AG08395 (cell line): ENCODE measurements around the gene ANO6.
"Not testable (repeated sequence)": the region's sequence is repeated elsewhere in the genome, so short reads cannot be mapped to it uniquely, and the experiment has no call there.

Experiments used
- DNase-seq: peaks from one replicate; pipeline ENCODE4 v3.0.0; 2012; ENCODE audit warnings: mixed read lengths, low spot score

ANO6 gene

GRCh38 chr12:45215419-45216229 lies at the start of gene ANO6:
Gene ANO6 (plus strand): TSS chr12:45216095. CDS start chr12:45216322, 227 bp downstream.
- DNase-seq = peak; percentile 87

- no peak for DNase-seq
Observed at GRCh38 chr12:45168976-45169375, 46.9 kb upstream of the ANO6 start.

GRCh38 chr12:45170456-45171042 lies 45.3 kb upstream of the ANO6 start:
- DNase-seq = peak; percentile 75

DNA sequence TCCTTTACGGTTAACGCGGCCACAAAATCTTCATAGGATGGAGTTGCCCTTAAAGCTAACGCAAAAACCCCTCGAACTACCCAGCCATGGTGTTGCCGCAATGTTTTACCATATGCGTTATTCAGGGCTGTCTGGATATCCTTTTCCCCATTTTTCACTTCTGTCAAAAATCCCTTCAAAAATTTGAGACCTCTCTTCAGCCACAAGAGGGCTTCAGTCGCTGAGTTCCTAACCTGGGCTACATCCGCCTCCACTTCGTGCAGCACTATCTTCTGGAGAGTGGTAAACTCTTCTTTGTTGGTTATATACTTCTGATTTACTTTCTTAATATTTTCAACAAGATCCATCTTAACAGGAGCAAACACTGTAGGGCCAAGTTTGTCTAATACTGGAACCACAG lies 42.6 kb upstream of the ANO6 start:
- not testable (repeated sequence) for DNase-seq

- no peak for DNase-seq
Observed at GRCh38 chr12:45174595-45174994, 41.3 kb upstream of the ANO6 start.

GRCh38 chr12:45178771-45179170 lies 37.1 kb upstream of the ANO6 start:
- DNase-seq = no peak

- no peak for DNase-seq
Observed at GRCh38 chr12:45182511-45182910, 33.4 kb upstream of the ANO6 start.

DNA sequence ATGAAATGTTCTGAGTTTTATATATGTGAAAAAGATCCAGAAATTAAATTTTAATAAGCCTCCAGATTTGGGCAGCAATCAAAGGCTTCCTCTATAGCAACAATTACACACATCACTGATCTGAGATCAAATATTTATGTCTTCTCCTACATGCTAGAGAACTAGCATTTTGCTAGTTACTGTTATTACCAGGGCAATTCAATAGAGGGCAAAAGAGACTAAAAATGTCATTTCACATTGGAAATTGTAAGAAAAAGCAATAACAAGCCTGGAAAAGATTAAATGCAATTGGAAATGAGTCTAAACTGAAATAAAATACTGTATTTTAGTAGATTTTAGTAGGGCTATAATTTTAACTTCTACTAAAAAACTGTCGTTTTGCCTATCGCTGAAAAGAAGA lies 32.6 kb upstream of the ANO6 start:
- peak; percentile 45 for DNase-seq

DNA sequence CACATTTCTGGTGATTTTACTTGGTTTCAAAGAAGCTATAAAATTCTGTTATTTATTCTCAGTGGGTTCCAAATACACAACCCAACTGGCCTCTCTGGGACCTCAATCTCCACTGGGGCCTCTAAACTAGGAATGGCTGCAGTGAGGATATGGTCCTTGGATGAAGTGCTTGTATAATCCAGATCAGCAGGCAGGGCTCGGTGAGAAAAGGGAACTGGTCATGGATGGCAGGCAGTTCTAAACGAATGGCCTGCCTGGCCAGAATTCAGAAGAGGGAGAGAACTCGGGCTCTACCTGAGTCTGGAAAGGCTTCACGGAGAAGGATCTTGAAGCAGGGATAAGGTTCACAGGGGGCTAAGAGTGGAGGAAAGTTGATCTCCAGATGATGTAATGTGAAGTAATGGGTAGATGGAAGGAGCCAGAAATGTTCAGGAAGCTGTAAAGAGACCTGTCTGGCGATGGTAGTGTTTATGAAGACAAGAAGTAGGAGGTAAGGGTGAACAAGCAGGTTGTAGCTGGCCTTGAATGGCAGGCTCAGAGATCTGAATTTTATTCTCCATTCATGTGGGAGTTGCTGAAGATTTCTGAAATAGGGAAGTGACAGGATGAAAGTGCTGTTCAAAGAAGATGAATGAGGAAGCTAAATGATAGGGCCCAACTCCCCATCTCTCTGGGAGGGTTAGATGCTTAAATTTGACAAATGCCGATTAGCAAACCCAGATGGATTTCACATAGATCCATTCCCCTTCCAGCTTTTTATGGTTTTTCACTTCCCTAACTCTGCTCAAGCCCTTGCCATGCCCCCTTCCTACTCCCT lies 31.5 kb upstream of the ANO6 start:
- DNase-seq = no peak

DNA sequence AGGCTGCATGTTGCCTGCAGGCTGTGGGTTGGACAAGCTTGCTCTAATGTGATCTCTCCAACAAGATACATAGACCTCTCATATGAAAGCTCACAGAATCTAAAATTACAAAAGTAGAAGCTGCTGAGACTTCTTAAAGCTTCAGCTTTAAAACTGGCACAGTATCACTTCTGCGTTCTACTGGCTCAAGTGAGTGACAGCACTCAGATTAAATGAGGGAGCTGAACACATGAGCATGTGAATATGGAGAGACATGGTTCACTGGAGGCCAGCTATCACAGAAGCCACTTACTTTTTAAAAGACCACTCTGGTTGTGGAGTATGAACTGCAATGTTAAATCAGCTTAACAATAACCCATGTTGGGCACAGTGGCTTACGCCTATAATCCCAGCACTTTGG lies 29.1 kb upstream of the ANO6 start:
- no peak for DNase-seq

DNA sequence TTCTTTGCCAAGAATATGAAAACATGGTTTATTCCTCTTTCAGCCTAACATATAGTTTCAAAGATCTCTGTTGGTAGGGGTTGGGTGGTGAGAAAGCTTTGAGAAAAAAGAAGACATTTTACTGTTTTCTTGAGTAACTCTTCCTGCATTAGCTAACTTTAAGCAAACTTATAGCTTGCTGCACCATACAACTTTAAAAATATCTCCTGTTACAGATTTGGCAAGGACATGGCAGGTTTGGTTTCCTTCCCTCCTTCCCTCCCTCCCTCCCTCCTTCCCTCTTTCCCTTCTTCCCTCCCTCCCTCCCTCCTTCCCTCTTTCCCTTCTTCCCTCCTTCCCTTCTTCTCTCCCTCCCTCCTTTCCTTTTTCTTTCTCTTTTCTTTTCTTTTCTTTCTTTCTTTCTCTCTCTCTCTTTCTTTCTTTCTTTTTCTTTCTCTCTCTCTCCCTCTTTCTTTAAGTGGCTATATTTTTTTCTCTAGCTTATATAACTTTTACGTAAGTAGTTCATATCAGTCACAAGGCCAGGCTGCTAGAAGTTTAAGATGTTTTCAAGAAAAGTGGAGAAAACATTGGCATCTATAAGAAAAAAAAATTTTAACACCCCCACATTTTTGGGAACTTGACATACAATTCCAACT lies 26.0 kb upstream of the ANO6 start:
- DNase-seq = no peak

DNA sequence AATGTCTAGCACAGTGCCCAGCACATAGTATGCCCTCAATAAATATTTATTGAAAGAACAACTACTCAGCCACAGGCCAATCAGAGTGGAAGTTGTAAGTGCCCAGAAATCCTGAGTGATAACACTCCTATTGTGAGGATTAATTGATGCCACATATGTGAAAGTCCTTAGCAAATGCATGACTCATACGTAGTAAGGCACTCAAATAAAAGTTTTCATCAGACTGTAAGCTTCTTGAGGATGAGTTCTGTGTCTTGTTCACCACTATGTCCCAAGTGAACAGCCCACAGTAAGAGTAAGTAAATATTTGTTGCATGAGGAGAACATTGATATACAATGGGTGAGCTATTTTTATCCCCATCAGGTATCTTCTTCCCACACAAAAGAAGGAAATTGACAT lies 24.7 kb upstream of the ANO6 start:
- peak; percentile 38 for DNase-seq

DNA sequence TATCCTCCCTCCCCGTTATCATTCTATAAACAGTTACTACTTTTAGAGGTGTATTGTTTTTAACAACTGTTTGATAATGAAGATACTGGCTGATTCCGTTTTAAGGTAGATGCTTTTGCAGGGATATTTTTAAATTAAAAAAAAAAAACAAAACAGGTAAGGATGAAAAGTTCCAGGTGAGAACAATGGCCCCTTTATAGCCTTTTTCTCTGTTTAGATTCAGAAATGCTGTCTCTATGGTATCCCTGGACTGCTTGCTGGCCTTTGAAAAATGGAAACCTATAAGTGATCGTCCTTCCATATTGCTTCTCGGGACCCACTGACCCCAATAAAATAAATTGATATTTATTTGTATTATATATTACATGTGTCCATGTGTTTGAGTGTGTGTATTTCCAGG lies 23.2 kb upstream of the ANO6 start:
- DNase-seq = no peak

- DNase-seq = no peak
Observed at GRCh38 chr12:45200491-45201043, 15.3 kb upstream of the ANO6 start.

DNA sequence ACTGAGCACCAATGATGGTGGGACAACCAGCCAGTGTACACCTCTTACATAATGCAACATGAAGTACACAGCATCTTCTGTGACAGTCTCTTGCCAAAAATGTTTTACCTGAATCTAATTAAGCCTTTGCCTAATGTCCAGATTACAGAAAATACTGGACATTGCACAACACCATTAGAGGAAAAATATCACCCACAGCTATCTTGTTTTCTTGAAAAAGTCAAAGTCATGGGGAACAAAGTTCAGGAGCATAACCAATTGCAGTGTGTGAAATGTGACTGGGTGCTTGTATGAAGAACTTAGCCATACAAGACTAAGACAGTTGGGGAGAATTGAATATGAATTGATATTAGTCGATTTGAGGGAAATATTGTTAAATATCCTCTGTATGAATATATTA lies 12.1 kb upstream of the ANO6 start:
- DNase-seq = no peak

- DNase-seq = no peak
Observed at GRCh38 chr12:45204757-45205156, 11.1 kb upstream of the ANO6 start.

DNA sequence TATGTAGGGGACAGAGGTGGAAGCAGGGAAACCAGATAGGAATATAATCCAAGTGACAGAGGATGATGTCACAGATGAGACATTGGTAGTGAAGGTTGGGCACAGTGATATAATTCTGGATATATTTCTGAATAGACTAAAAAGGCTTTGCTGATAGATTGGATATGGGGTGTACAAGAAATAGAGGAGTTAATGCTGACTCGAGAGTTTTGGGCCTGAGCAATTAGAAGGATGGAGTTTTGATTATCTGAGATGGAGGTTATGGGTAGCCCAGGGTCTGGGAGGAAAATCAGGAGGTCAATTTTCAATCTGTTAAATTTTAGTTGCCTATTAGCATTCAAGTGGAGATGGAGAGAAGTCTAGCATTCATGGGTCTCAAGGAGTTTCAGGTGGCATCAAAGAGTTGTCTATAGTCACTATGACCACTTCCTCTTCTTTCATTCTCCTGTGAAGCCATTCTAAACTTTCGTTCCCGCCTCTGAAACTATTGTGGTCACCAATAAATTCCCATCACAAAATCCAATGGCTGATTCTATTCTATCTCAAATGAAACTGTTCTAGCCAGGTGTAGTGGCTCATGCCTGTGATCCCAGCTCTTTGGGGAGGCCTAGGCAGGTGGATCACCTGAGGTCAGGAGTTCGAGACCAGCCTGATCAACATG lies 10.6 kb upstream of the ANO6 start:
- DNase-seq = no peak

GRCh38 chr12:45208604-45209487 lies 7.0 kb upstream of the ANO6 start:
- DNase-seq = peak; percentile 19

GRCh38 chr12:45209784-45210183 lies 6.1 kb upstream of the ANO6 start:
- no peak for DNase-seq

DNA sequence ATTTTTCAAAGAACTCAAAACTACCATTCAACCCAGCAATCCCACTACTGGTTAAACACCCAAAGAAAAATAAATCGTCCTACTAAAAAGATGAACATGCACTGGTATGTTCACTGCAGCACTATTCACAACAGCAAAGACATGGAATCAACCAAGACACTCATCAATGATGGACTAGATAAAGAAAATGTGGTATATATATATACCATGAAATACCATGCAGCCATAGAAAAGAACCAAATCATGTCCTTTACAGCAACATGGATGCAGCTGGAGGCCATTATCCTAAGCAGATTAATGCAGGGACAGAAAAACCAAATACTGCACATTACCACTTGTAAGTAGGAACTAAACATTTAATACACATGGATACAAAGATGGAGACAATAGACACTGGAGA lies 3.8 kb upstream of the ANO6 start:
- no peak for DNase-seq

- no peak for DNase-seq
Observed at GRCh38 chr12:45213107-45213506, 2.8 kb upstream of the ANO6 start.
